Inflammatory macrophage treated with lipopolysaccharide for 4 hours (primary cell): ENCODE measurements around the gene C1orf159.
A peak's percentile ranks its signal among the peaks of the same experiment; 100 is the strongest.

ENCODE experiments used
- DNase-seq: peaks from one replicate; pipeline ENCODE4 v3.0.0-alpha.2; 2020

C1orf159 gene

DNA sequence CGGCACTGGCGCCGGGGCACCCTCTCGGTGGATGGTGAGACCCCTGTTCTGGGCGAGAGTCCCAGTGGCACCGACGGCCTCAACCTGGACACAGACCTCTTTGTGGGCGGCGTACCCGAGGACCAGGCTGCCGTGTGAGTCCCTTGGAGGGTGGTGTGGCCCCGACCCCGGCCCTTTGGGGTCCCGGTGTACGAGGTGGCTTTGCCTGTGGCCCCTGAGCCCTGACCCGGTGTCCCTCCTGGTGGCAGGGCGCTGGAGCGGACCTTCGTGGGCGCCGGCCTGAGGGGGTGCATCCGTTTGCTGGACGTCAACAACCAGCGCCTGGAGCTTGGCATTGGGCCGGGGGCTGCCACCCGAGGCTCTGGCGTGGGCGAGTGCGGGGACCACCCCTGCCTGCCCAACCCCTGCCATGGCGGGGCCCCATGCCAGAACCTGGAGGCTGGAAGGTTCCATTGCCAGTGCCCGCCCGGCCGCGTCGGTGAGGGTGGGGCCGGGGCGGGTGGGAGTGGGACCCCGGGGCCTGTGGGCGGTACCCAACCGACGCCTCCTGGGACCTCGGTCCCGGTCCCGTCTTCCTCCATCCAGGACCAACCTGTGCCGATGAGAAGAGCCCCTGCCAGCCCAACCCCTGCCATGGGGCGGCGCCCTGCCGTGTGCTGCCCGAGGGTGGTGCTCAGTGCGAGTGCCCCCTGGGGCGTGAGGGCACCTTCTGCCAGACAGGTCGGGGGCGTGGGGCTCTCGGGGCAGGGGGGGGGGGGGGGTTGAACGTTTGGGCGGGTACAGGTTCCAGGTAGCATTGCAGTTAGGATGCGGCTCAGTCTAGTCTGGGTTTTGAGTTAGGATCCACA lies 66.3 kb downstream of the C1orf159 start:
- no peak for DNase-seq

DNA sequence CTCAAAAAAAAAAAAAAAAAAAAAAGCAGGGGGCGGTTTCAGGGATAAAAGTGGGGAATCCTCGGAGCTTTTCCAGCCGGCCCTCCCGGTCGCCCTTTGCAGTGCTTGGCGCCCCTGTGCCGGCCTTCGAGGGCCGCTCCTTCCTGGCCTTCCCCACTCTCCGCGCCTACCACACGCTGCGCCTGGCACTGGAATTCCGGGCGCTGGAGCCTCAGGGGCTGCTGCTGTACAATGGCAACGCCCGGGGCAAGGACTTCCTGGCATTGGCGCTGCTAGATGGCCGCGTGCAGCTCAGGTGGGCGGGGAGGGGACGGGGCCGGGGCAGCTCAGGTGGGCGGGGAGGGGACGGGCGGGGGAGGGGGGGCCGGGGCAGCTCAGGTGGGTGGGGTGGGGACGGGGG lies 67.1 kb downstream of the C1orf159 start:
- DNase-seq = no peak

DNA sequence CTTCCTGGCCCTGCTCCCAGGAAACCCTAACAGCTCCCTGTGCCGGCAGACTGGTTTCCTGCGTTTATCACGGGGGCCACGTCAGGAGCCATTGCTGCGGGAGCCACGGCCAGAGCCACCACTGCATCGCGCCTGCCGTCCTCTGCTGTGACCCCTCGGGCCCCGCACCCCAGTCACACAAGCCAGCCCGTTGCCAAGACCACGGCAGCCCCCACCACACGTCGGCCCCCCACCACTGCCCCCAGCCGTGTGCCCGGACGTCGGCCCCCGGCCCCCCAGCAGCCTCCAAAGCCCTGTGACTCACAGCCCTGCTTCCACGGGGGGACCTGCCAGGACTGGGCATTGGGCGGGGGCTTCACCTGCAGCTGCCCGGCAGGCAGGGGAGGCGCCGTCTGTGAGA lies 67.9 kb downstream of the C1orf159 start:
- no peak for DNase-seq

DNA sequence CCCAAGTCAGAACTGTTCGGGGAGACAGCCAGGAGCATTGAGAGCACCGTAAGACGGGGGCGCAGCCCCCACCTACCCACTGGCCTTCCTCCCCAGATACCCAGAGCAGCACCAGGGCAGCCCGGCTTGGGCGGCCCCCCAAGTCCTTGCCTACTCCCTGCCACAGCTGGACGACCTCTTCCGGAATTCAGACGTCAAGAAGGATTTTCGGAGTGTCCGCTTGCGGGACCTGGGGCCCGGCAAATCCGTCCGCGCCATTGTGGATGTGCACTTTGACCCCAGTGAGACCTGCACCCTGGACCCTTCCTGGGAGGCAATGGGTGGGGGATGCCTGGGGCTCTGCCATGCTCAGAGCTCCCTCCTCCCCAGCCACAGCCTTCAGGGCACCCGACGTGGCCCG lies 68.5 kb downstream of the C1orf159 start:
- DNase-seq = no peak

DNA sequence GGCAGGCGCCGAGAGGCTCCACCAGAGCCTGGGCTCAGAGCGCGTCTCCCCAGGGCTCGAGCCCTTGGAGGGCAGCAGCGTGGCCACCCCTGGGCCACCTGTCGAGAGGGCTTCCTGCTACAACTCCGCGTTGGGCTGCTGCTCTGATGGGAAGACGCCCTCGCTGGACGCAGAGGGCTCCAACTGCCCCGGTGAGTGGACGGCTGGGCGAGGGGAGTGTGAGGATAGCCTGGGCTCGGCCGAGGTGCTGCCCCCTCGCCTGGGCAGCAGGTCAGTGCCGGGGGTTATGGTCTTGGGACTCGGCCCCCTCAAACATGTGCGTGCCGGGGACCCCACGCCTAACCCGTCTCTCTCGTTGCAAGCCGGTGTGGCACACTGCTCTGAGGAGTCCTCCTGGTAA lies 69.1 kb downstream of the C1orf159 start:
- DNase-seq = no peak

DNA sequence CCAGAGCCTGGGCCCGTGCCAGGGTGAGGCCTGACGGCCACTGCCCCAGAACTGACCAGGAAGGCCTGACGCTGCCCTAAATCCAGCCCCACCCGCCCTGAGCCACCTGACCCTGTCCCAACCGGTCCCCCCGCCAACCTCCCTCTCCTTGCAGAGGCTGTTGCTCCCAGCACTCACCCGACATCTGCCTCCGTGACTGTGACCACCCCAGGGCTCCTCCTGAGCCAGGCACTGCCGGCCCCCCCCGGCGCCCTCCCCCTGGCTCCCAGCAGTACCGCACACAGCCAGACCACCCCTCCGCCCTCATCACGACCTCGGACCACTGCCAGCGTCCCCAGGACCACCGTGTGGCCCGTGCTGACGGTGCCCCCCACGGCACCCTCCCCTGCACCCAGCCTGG lies 69.6 kb downstream of the C1orf159 start:
- DNase-seq = no peak

DNA sequence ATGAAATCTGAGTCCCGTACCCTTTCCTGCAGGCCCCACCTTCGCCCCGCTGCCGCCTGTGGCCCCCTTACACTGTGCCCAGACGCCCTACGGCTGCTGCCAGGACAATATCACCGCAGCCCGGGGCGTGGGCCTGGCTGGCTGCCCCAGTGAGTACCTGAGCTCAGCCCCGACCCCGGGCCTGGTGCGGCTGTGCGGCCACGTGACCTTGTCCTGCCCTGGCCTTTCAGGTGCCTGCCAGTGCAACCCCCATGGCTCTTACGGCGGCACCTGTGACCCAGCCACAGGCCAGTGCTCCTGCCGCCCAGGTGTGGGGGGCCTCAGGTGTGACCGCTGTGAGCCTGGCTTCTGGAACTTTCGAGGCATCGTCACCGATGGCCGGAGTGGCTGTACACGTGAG lies 70.8 kb downstream of the C1orf159 start:
- no peak for DNase-seq

DNA sequence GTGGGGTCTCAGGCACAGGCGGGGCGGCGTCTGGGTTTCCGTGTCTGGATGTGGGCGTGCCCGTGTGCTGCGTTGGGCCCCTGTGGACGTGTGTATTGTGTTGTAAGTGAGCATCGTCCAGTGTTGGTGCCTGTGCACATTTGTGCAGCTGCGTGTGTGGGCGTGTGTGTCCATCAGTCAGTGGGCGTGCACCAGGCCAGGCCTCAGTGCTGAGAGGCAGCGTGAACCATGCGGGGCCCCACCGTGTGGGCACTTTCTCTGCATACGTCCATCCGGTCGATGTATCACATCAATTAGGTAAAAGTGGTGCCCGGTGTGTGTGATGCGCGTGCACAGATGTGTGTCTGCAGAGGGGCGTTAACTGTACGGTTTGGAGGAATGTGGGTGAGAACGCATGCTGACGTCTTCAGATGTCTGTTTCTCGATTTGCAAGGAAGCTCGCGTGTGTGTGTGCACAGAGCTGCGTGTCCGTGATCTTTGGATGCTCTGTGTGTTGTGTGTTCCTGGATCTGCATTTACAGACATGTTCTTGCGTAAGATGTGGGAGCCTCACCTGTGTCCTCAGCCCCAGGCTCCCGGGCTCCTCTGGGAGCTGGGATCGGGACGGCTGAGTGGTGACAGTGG lies 71.3 kb downstream of the C1orf159 start:
- no peak for DNase-seq

DNA sequence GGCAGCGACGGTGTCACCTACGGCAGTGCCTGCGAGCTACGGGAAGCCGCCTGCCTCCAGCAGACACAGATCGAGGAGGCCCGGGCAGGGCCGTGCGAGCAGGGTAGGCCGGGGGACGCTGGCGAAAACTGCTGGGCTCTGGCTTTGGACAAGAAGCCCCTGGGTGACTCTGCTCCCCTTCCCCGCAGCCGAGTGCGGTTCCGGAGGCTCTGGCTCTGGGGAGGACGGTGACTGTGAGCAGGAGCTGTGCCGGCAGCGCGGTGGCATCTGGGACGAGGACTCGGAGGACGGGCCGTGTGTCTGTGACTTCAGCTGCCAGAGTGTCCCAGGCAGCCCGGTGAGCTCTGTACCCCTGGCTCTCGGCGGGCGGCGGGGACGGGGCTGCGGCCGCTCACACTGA lies 72.0 kb downstream of the C1orf159 start:
- DNase-seq = no peak

DNA sequence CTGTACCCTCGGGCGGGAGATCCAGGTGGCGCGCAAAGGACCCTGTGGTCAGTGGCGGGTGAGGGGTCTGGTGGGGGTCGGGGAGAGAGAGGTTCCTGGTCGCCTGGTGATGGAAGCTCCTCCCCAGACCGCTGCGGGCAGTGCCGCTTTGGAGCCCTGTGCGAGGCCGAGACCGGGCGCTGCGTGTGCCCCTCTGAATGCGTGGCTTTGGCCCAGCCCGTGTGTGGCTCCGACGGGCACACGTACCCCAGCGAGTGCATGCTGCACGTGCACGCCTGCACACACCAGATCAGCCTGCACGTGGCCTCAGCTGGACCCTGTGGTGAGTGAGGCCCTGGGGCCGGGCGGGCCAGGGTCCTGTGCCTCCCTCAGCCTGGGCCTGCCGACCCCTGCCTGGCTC lies 72.5 kb downstream of the C1orf159 start:
- DNase-seq = no peak

DNA sequence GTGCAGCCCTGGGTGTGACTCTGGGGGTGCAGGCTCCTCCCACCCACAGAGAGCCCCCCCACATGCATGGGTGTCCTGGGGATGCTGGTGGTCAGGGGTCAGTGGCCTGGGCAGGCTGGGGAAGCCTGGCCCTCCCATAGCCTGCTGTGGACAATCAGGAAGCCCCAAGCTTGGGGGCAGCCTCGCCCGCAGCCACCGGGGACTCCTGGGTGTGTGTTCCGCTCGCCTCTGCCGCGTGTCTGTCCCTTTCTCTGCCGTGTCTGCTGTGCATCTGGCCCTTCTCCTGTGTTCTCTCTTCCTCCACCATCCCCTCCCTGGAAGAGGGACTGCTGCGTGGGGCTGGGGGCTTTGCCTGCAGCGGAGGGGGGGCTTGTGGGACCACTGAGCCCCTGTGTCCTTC lies 73.1 kb downstream of the C1orf159 start:
- DNase-seq = no peak

DNA sequence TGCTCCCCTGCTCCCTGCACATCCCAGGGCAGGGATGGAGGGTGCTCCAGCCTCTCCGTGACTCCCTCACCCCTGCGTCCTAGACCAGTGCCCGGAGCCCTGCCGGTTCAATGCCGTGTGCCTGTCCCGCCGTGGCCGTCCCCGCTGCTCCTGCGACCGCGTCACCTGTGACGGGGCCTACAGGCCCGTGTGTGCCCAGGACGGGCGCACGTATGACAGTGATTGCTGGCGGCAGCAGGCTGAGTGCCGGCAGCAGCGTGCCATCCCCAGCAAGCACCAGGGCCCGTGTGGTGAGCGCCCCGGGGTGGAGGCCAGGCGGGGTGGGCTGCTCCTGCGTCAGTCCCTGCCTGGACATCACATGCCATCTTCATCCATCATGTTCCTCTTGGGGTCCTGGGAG lies 74.0 kb downstream of the C1orf159 start:
- DNase-seq = no peak

DNA sequence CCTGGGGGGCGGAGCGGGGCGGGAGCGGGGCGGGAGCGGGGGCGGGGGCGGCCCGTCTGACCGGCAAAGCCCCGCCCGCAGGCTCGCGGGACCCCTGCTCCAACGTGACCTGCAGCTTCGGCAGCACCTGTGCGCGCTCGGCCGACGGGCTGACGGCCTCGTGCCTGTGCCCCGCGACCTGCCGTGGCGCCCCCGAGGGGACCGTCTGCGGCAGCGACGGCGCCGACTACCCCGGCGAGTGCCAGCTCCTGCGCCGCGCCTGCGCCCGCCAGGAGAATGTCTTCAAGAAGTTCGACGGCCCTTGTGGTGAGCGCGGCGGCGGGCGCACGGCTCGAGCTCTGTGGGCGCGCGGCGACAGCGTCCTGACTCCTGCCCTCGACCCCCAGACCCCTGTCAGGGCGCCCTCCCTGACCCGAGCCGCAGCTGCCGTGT lies 74.8 kb downstream of the C1orf159 start:
- DNase-seq = no peak

DNA sequence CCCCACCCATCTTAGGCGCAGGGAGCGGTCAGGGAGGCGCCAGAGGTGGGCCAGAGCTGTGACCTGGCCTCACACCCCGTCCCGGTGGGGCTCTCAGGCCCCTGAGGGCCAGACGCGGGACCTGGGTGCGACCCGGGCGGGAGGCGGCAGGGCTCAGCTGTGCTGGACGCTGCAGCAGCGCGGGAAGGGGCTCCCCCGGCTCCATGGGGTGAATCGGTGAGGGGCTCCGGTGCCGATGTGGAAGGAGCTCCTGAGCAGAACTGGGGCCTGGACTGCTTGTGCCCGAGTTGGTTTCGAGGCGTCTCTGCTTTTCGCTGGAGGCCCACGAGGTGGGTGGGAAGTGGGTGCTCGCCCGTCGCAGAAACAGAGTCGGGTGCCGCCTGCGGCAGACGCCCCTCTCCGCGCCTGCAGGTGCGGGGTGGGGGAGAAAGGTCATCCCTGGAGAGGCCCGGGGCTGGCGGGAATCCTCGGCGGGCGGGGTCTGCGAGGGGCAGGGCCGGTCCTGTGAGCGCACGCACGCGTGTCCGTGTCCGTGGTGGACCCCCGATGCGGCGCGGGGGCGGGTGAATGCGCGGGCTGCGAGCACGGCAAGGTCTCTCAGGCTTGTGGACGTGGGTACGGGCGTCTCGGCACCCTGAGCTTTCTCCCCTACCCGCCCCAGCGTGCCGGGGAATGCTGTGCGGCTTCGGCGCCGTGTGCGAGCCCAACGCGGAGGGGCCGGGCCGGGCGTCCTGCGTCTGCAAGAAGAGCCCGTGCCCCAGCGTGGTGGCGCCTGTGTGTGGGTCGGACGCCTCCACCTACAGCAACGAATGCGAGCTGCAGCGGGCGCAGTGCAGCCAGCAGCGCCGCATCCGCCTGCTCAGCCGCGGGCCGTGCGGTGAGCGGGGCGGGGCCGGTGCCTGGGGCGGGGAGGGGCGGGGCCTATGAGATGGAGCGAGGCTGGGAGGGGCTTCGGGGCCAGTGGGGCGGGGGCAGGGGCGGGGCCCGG lies 75.6 kb downstream of the C1orf159 start:
- peak; percentile 68 for DNase-seq

DNA sequence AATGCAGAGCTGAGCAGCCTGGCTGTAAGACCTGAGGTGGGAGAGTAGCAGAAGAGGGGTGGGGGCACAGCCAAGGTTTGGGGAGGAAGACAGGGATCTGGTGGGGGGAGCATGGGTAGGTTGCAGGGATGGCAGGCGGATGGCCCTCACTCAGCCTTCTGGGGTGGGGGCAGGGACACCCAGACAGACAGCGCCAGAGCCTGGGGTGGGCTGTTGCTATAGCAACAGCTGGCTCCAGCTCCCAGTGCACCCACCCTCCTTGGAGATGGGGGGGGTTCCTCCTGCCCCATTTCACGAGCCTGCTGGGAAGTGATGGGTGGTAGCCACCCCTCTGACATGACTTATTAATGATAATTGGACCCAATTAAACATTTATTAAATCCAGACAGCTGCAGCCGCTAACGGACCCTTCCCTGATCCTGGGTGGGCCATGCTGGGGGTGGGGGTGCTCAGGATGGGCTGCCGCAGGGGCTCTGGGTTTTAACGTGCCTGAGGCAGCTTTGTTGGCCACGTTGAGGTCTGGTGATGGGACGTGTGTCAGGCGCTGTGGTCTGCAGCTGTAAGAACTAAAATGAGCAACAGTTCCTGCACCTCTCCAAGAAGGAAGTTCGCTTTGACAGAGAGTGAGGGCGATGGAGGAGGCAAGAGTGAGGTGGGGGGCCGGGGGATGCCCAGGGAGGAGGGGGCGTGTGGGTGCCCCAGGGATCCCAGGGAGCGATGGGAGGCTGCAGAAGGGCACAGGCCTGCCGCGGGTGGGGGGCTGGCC lies 76.6 kb downstream of the C1orf159 start:
- DNase-seq = peak; percentile 47

DNA sequence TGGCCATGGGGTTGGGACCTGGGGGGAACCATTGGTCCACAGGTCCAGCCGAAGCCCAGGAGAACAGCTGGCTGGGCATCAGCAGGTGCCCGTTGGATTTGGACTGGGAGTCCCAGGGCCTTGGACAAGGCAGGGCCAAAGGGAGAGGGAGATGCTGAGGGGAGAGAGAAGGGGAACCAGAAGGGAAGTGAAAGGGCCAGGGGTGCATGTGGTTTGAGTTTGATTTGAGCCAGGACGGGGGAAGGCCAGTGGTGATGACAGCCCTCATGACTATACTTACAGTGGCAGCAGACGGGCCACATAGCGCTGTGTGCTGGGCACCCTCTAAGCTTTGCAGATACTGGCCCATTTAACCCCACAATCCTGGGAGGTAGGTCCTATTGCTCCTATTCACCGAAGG lies 77.2 kb downstream of the C1orf159 start:
- peak; percentile 82 for DNase-seq

DNA sequence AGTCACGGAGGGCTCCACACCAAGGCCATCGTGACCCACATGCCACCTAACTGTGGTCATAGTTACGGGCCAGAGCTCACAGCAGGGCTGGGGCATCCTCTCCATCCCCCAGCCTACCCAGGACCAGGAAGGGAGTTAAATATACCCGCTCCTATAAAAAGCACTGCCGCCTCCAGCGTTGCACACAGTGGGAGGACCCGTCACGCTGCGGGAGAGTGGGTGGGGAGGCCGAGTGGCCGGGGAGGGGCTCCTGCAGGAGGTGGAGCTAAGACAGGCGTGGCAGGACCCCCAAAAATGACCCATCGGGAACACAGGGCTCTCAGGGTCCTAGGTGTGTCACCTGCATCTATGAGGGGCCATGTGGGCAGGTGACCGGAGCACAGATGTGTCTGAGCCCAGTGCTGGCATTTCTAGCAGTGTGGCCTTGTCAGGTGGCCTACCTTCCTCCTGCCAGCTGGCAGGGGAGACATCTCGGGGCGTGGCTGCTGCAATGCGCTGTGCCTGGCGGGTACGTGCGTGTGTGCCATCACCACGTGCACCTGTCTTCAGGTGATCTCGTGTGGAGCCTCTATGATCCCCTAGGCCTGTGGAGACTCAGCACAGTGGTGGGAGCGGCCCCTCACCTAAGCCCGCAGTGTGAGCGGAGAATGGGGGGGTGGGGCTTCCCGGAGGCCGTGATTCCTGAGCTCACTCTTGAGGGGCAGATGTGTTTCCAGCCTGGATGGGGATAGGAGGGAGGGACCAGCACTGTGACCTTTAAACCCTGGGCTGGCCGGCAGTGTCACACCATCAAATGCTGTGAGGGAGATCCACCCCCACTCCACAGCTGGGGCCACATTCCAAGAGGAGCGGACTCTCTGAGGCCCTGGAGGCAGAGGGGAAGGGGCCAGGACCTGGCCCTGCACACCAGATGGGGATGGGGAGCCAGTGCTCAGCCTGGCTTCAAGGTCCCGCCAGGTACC lies 78.2 kb downstream of the C1orf159 start:
- no peak for DNase-seq

DNA sequence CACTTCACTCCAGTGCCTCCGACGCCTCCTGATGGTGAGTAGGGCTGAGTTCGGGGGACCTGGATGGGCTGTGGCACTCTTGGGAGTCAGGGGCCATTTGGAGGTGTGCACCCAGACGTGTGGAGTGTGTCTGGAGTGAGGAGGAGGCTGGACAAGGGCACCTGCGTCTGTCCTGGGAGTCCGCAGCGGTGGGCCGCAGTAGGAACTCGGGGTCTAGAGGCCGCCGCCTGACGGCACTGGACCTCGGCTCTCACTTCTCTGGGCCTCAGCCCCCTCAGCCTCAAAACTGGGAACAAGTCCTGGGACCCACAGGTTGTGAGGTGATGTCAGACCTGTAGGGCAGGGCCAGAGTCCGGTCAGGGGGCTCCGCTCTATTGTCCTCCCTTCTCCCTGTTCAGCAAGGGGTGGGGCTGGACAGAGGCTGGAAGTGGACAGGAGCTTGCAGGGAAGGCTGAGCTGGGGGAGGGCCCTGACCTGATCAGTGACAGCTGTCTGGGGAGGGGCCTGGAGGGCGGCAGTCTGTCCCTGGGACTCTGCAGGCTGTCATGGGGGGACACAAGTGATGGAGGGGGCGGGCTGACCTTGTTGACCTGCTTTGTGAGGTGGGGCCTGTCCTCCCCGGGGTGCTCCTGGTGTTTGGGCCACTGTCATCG lies 80.5 kb downstream of the C1orf159 start:
- DNase-seq = no peak

DNA sequence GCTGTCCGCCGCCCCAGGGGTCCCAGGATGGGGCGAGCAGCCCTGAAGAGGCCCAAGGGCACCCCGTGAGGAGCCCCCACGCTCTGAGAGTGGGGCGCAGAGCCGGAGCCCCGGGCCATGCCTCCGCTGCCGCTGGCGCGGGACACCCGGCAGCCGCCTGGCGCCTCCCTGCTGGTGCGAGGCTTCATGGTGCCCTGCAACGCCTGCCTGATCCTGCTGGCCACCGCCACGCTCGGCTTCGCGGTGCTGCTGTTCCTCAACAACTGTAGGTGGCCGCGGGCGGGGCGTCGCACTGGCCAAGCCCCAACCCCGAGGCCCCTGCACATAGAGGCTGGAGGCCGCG lies 81.5 kb downstream of the C1orf159 start:
- no peak for DNase-seq

DNA sequence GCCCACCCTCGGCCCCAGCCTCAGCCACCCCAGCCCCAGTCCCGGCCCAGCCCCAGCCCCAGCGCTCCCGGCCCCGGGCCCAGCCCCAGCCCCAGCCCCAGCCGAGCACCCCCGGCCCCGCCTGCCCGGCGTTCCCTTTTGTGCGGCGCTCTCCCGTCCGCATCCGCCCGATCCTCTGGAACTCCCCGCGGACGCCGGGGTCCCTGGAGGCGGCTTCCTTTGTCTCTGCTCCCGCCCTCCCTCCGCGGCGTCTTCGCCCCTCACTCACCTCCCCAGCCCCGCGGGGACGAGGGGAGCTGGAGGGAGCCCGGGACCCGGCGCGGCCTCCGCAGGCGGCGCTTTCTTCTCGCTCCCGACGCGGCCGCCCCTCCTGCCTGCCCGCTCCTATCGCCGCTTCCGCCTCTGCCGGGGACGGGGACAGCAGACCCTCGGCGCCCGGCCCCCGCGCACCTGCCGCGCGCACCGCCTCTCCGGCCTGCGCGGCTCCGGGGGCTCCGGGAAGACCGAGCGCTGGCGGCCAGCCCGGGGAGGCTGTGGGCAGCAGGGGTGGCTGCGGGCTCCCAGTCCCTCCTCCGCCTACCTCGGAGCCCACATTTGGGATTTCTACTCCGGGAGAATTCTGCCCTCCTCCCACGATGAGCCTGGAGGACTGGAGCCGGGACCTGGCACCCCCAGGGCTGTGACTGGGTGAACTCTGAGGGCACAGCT lies 82.0 kb downstream of the C1orf159 start:
- no peak for DNase-seq
